GM12875 (cell line): ENCODE measurements around the gene PRXL2C.

ENCODE experiments used
- H3K4me3 ChIP-seq: one replicate; pipeline ENCODE4 v1.5.1; 2011; ENCODE audit warnings: low read depth, low read length, control low read depth
- TF ChIP-seq, protein P1 (sequence below): IDR thresholded peaks from 2 replicates; pipeline ENCODE4 v1.5.1; 2011; ENCODE audit warnings: low read depth, mild to moderate bottlenecking, control low read depth, inconsistent platforms, low read length, moderate library complexity, borderline replicate concordance; ENCODE audit not compliant: insufficient read depth

The PRXL2C gene

DNA sequence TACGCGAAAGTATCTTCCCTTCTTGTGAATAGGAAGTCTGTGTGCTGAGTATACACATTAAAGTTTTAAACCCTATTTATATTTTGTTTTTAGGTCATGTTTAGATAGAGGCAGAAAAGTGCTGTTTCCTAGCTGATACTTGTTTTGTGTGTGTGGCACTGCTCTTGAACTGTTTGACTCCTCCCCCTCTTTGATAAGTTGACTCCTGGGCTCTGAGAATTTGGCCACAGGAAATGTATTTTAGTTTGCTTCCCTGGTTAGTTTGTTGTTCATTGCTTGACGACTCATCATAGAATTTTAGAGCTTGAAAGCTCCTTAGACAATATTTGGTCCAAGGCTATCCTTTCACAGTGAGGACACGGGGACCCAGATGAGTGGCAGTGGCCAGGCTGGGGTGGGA is 33.5 kb downstream of the PRXL2C start:
- TF ChIP-seq, protein P1, sequence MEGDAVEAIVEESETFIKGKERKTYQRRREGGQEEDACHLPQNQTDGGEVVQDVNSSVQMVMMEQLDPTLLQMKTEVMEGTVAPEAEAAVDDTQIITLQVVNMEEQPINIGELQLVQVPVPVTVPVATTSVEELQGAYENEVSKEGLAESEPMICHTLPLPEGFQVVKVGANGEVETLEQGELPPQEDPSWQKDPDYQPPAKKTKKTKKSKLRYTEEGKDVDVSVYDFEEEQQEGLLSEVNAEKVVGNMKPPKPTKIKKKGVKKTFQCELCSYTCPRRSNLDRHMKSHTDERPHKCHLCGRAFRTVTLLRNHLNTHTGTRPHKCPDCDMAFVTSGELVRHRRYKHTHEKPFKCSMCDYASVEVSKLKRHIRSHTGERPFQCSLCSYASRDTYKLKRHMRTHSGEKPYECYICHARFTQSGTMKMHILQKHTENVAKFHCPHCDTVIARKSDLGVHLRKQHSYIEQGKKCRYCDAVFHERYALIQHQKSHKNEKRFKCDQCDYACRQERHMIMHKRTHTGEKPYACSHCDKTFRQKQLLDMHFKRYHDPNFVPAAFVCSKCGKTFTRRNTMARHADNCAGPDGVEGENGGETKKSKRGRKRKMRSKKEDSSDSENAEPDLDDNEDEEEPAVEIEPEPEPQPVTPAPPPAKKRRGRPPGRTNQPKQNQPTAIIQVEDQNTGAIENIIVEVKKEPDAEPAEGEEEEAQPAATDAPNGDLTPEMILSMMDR: no peak
- H3K4me3 ChIP-seq: no peak overlapping the region

DNA sequence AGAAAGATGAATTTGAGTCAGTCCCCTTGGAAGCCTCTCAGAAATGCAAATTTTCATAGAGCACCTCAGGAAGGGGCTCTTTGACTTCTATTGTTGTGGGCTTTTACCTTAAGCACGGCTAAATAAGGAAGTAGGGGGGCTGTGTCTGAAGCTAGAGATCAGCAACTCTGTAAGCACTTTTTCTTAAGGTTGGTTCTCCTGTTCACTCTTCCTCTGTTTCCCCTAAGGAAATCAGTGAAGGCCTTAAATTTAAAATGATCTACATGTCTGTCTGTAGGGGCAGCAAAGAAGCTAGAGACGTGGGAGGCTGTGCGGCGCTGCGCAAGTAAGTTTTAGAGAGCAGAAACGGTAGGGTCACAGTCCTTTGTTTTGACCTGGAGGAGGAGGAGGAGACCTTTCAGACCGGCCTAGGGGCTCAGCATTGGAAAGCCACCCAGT is 34.3 kb downstream of the PRXL2C start:
- TF ChIP-seq, protein P1: no peak
- no peak overlapping the region for H3K4me3 ChIP-seq

- TF ChIP-seq, protein P1: no peak
- no peak overlapping the region for H3K4me3 ChIP-seq
Measured at GRCh38 chr9:96620181-96620514, 35.0 kb downstream of the PRXL2C start.

GRCh38 chr9:96619491-96620180 is 35.5 kb downstream of the PRXL2C start, which contains the start of gene CDC14B:
CDC14B (minus strand) TSS chr9:96619843; CDS start chr9:96619378, 465 bp downstream.
- H3K4me3 ChIP-seq: peak within 1 kb of the TSS; percentile 19
- TF ChIP-seq, protein P1: 0 out of 2 replicates have a peak, but pooled peaks have one; percentile 3

DNA sequence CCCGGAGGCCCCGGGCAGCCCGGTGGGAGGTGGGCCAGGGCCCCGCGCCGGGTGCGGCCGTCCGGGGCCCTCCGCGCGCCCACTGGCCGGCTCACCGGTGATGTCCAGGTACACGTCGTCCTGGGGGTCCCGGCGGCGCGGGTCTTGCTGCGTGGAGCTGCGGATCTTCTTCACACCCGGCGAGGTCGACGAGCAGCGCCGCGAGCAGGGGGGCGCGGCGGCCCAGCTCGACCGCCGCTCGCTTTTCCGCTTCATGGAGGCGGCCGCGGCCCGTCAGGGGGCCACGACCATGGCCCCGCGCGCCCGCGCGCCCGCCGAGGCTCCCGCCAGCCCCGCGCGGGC is 36.0 kb downstream of the PRXL2C start:
- H3K4me3 ChIP-seq: no peak overlapping the region
- TF ChIP-seq, protein P1: no peak

DNA sequence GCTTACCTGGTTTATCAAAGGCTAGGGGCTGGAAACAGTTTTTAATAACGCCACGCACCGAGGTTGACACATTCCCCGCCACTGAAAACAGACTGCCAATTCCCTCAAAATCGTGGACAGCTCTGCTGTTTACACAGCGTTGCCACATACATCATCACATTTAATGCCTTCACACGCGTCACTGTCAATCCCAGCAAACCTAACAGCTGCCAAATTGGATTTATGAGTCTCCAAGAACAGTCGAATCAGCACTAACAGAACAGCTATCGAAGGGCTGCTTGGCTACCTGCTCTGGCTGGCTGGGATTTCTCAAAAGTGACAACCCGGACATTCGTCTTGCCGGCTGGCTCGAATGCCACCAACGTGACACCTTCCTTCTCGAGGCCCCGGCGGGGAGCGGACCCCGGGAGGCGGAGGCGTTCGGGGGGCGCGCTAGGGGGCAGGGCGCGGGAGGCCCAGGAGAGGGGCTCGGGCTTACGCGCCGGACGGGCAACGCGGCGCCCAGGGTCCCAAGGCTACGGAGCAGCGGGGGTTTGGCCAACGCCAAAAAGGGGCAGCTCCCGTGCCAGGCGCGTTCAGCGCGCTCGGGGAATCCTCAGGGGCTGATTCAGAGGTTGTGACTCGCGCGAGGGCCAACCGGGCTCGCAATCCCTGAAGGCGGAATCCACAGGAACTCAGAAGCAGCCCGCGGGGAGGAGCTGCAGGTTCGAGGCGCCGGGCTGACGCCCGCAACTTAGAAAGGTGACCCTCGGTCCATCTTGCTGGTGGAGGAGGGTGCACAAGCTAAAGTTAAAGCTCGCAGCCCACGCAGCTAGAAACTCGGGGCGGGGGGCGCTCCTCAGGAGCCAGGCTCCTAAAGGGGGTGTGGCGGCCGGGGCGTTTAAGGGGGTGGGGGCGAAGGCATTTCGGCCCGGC is 36.7 kb downstream of the PRXL2C start:
- TF ChIP-seq, protein P1: no peak
- no peak overlapping the region for H3K4me3 ChIP-seq
